Right lung (tissue), 5 donors: Measurements from ENCODE around the gene USP7. TPM values are rescaled to one million over a fixed set of nuclear protein-coding genes. Genes with fewer than 3 reads are reported as not detected.
"Not testable (repeated sequence)": the region's sequence is repeated elsewhere in the genome, so short reads cannot be mapped to it uniquely, and the experiment has no call there.

ENCODE experiments used
- DNase-seq, 2 donors: peaks; one replicate each; pipeline ENCODE4 v3.0.0-alpha.2; 2013
- polyA plus RNA-seq, 5 donors: library from polyadenylated mRNA; unstranded; fragments of 120-200 nt; gene quantifications; one replicate each; pipeline versions ENCODE4 v1.2.1 to v1.2.3, GENCODE V29; 2013; ENCODE audit warnings: inconsistent platforms in 1 of 5, low replicate concordance in 1 of 5; ENCODE audit not compliant: insufficient read length in 5 of 5, insufficient read depth in 1 of 5

USP7 gene
- polyA plus RNA-seq, 5 donors, result 97.9 to 145 (median 121) TPM

- no peak for DNase-seq
Measured at GRCh38 chr16:8975039-8975438, 11.3 kb upstream of the USP7 start.

DNA sequence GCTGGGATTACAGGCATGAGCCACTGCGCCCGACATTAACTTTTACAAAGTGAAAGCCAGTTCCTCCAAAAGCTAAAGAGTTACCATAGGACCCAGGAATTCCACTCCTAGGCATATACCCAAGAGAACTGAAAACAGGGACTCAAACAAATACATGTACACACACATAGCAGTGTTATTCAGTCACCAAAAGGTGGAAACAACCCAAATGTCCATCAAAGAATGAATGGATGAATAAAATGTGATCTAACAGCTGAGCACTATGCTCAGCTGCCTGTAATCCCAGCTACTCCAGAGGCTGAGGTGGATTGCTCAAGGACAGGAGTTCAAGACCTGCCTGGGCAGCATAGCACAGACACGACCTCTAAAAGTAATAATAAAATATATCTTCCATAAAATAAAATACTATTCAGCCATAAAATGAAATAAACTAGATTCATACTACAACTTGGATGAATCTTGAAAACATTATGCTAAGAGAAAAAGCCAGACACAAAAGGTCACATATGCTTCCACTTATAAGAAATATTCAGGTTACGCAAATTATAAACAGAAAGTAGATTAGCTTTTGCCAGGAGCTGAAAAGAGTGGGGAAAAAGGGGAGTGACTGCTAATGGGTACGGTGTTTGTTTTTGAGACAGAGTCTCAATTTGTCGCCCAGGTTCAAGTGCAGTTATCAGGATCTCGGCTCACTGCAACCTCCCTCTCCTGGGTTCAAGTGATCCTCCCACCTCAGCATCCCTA, 9.3 kb upstream of the USP7 start:
- no peak for DNase-seq

DNA sequence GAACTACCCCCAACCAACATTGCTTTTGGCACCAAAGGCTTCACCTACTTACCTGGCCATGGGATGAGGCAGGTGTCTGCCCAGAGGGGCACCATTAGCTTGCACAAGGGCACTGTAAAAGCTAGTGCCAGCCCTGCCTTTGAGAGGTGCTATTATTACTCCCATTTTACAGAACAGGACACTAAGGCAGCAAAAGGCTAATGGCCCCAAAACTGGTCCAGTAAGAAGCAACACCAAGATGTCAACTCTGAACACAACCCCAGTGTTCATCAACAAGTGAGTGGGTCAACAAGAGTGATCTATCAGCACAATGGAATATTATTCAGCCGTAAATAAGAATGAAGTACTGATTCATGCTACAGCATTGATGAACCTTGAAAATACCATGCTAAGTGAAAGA, 7.7 kb upstream of the USP7 start:
- no peak for DNase-seq

- not testable (repeated sequence) for DNase-seq
Measured at GRCh38 chr16:8969202-8969897, 5.6 kb upstream of the USP7 start.

GRCh38 chr16:8968054-8968453, 4.3 kb upstream of the USP7 start:
- not testable (repeated sequence) for DNase-seq

DNA sequence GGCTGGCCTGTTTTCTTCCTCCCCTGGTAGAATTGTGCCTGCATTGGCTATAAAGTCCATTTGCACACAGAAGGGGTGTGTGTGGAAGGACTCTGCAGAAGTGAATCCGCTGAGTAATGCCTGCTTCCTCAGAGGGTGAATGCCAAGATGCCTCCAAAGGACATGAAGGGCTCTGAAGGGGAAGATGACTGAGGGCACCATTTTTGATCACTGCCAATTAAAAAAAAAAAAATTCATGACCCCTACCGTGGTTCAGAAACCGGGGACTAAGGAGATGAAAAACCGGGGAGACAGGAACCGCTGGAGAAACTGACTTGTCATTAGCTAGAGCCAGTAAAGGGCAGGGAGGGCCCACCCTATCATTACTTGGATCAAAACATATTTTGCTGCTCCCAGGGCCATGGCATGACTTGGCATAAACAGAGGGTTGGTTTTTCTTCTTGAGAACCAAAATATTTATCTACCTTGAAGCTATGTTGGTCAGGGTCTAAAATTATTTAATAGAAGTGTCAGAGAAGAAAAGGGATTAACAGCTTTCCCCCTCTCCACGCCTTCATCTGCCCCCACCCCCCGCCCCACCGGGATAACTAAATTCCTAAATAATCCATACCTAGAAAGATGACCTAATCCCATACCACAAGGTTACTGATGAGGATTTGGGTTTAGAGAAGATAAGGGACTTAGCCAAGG, 3.6 kb upstream of the USP7 start:
- DNase-seq, result no peak

DNA sequence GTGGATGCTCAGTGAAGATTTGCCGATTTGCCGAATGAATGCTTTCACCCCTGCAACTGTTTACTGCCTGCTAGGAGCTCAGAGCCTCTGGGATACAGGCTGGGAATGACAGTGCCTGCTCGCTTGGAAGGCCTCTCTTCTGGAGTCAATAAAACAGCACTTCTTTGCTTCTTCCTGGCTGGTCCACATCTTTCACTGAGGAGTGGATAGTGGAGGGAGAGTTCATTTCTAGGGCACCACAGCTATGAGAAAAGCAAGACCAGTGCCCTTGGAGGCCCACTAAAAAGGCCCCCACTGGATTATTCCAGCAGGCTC, 3.1 kb upstream of the USP7 start:
- no peak for DNase-seq

DNA sequence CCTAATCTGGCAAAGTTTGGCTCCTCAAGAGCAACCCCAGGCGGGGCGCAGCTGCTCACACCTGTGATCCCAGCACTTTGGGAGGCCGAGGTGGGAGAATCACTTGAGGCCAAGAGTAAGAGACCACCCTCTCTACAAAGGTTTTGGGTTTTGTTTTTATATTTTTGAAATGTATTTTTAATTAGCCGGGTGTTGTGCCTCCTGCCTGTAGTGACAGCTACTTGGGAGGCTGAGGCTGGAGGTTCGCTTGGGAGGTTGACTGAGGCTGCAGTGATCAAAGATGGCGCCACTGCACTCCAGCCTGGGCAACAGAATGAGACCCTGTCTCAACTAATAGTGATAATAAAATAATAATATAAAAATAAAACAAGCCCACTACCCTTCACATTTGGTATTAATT, 756 bp upstream of the USP7 start:
- no peak for DNase-seq

DNA sequence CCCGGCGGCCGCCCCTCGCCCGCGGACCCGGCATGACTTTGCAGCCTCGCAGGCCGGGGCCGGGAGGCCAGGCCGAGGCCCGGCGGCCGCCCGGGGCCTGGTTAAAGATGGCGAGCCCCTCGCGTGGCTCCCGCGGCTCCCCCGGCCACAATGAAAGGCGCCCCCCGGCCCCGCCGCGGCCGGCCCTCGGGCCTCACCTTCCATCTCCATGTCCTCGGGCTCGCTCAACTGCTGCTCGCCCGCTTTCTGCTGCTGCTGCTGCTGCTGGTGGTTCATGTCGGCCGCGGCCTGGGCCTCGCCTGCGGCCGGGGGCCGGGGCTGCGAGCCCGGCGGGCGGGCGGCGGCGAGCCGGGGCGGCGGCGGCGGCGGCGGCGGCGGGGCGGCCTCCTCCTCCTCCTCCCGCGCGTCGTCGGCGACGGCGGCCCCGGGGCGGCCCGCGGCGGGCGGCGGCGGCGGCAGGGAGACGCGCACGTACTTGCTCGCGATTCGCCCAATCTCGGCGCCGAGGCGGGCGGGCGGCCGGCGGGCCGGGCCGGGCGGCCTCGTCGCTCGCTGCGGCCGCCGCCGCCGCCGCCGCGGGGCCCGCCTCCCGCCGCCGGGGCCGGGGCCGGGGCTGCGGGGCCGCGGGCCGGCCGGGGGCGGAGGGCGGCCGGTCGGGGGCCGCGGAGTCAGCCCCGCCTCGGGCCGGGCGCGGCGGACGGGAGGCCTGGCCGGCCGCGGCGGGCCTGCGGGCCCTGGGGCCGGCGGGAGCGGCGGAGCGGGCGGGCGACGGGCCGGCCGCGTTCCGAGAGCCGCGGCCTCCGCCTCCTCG, 491 bp downstream of the USP7 start:
- peak in 1 of 2 donors; percentile 20 for DNase-seq

DNA sequence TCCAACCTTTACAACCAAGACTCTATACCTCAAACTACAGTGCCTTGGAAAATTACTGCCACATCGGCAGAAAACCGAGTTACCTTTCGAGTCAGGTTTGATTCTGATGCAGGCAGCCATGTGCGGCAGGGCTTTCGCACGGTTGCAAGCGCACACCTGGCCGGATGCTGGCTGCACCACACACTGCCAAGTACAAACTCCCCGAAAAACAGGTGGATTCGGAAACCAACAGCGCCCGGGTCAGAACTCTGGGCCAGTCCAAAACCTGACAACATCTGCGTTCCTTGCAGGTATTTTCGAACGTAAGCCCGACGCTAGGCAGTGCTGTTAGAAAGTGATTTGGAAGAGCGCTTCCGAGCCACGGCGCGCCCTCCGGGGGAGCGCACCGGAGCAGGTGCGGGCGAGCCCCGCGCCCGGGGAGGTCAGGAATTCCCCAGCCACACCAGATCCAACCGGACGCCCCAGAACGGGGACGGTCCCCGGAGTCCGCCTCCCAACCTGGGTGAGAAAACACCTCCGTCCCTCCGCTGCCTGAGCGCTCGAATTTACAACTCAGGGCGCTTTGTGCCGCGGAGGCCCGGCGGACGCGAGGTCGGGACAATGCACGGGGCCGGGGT, 1.2 kb downstream of the USP7 start:
- no peak for DNase-seq

GRCh38 chr16:8961811-8962390, 1.8 kb downstream of the USP7 start:
- DNase-seq, result no peak

DNA sequence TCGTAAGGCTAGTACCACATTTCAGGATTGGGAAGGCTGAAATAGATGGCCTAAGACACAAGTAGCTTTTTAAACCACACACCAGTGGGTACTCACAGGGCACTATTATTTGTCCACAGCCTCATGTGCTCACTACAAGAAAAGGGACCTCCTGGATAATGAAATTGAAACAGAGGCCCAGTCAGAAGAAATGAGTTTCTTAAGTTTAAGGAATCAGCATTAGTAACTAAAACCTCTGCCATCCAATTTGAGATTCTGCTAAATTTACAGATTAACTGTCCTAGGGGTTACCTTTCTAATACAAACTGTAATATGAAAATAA, 3.0 kb downstream of the USP7 start:
- DNase-seq, result no peak

DNA sequence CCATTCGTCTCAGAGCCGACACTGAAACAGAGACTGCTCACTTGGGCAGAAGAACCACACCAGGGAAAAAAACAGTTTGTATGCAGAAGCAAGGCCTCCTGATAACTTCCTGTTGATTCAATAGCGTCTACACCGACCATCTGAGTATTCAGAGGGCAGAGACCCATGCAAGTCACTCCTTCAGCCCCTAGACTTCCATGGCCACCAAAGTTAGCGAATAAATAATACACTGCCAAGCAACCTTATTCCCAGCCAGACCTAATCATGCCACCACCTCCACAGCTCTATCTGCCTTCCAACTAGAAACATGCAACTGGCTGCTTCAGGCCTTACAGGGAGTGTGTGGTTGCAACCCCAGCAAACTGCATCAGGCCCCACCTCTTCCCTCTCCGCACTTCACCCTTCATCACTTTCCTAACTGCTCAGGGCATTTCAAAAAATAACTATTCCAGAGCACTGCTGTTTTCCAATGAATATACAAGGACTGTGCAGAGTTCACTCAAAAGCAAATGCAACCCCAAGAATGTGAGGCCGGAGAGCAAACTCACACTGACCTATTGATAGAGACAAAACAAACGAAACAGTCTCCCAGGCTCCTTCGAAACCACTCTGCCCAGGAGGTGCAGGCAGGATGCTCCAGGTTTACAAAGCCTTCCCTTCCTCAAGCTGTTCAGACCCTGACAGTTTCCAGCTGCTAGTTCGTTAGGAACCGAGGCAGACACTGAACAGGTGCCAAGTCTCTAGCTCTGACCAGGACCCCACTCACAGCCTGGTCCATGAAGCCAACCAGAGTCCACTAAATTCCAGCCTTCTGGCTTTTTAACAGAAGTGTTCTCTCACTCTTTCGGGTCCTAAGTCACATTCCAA, 3.6 kb downstream of the USP7 start:
- no peak for DNase-seq

DNA sequence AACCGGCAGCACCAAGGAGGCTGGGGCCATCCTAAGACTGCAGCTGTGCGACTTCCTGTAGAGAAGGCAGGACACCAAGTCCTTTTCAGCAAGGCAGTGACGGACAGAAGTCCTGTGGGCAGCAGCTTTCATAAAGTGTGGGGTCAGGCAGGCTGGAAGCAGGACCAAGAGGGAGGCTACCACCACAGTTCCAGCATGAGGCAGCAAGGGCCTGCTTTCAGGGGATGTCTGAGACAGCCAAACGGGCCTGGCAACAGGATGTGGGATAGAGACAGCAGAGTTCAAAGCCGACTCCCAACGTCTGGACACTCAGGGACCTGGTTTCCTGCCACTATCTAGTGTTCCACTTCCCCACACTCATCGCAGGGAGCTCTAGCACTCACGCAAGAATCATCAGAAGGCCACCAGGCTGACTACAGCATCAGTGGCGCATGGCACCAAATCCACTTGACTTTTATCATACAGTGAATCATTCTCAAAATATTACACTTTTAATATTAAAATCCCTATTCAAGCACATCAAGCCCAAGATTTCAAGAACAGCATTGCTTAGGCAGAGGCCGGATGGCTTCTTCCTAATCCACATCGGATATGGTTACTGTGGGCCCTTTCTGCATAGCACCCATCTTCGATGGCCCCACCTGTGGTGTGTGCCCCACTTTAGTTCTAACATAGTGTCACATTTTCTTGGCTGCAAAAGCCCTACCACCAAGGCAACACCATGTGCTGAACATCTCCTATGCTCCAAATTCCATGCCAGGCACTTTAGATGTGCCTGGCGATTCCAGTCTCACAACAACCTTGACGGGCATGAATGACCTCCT, 5.2 kb downstream of the USP7 start:
- no peak for DNase-seq

DNA sequence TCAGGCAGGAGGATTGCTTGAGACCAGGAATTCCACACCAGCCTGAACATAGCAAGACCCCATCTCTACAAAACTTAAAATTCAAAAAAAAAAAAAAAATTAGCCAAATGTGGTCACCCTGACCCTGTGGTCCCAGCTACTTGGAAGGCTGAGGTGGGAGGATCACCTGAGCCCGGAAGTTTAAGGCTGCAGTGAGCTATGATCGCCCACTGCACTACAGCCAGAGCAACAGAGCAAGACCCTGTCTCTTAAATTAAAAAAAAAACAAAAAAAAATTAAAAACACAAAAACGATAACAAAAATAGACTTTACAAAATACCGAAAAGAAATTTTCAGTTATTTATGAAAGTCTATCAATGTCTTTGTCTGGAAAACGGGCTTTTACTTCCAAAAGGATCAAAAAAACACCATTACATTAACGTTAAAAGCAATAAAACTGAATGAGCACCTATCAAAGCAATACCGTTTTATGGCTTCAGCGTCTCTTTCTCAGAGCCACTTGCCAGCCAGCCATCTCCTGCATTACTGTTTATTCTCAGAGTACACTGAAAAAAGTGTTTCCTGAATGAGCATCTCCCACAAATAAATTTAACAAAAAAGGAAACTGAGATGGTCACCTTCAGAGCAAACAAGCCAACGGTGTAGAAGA, 6.1 kb downstream of the USP7 start:
- no peak for DNase-seq

GRCh38 chr16:8957063-8957397, 6.7 kb downstream of the USP7 start:
- no peak for DNase-seq

GRCh38 chr16:8956265-8957062, 7.2 kb downstream of the USP7 start:
- no peak for DNase-seq

DNA sequence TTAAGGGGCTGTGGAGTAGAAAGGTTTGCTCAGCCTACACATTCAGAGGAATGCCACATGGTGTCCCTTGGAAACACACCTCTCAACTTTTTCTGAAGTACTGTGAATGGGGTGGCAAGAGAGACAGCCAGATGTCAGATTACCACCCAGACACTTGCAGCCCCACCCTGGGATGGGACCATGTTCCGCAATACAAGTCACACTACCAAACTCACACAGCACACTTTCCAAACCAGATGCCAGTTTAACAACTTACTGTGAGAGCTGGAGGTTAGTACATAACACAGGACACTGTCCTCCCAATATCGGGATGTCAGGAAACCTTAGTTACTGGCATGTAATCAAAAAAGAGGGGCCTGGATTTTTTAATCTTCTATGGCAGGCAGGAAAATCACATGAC, 7.9 kb downstream of the USP7 start:
- no peak for DNase-seq
